ENCODE results near the gene DPH6. TPM values are rescaled to one million over a fixed set of nuclear protein-coding genes. Genes with fewer than 3 reads are reported as not detected.
"Not testable (repeated sequence)": the region's sequence is repeated elsewhere in the genome, so short reads cannot be mapped to it uniquely, and the experiment has no call there.

DPH6 gene
- total and polyA plus RNA-seq, 4 donors: 3.4 to 14.3 (median 10.4) TPM

GRCh38 chr15:35595656-35596055, 49.7 kb upstream of the DPH6 start:
- Histone ChIP-seq H3K4me3 (ENCODE audit: low read depth in 1 of 3, low read length in 3 of 3) (no peak overlapping the region), H3K9me3 (ENCODE audit: control insufficient read depth in 4 of 4, low read length in 3 of 4) (no peaks in the 10 kb centered on the region), H3K36me3 (ENCODE audit: control insufficient read depth in 4 of 4, insufficient read depth in 3 of 4, low read depth in 1 of 4, low read length in 3 of 4) (no peaks in the 10 kb centered on the region), H3K27ac (ENCODE audit: low read depth in 1 of 2, low read length in 2 of 2) (no peak overlapping the region), H3K4me1 (ENCODE audit: control insufficient read depth in 4 of 4, insufficient read depth in 4 of 4, low read length in 3 of 4) (no peaks in the 10 kb centered on the region), H3K27me3 (ENCODE audit: control insufficient read depth in 4 of 4, insufficient read depth in 4 of 4, low read length in 3 of 4) (no peaks in the 10 kb centered on the region), H3K9ac (ENCODE audit: low read depth in 1 of 2, low read length in 2 of 2) (no peak overlapping the region)
- no peak for TF ChIP-seq HNF4A (conservative IDR thresholded peaks at IDR 0.05)
- TF ChIP-seq YY1 (IDR thresholded peaks at IDR 0.05): no peak
- 85% methylated on average over 1 of the region's 1 CpG for WGBS
- no peak for DNase-seq (ENCODE audit: low spot score)

- not testable (repeated sequence) for DNase-seq (ENCODE audit: low spot score); H3K27me3 ChIP-seq (ENCODE audit: control insufficient read depth in 4 of 4, insufficient read depth in 4 of 4, low read length in 3 of 4); H3K4me3 ChIP-seq (ENCODE audit: low read depth in 1 of 3, low read length in 3 of 3); H3K4me1 ChIP-seq (ENCODE audit: control insufficient read depth in 4 of 4, insufficient read depth in 4 of 4, low read length in 3 of 4); H3K27ac ChIP-seq (ENCODE audit: low read depth in 1 of 2, low read length in 2 of 2); H3K9me3 ChIP-seq (ENCODE audit: control insufficient read depth in 4 of 4, low read length in 3 of 4); H3K9ac ChIP-seq (ENCODE audit: low read depth in 1 of 2, low read length in 2 of 2); H3K36me3 ChIP-seq (ENCODE audit: control insufficient read depth in 4 of 4, insufficient read depth in 3 of 4, low read depth in 1 of 4, low read length in 3 of 4)
- 86% methylated on average over 2 of the region's 2 CpGs for WGBS
Observed at GRCh38 chr15:35591987-35592386, 46.0 kb upstream of the DPH6 start.

- no peaks in the 10 kb centered on the region for H3K36me3 ChIP-seq (ENCODE audit: control insufficient read depth in 4 of 4, insufficient read depth in 3 of 4, low read depth in 1 of 4, low read length in 3 of 4)
- H3K27ac ChIP-seq (ENCODE audit: low read depth in 1 of 2, low read length in 2 of 2): no peak overlapping the region
- H3K27me3 ChIP-seq (ENCODE audit: control insufficient read depth in 4 of 4, insufficient read depth in 4 of 4, low read length in 3 of 4): no peaks in the 10 kb centered on the region
- no peak overlapping the region for H3K4me3 ChIP-seq (ENCODE audit: low read depth in 1 of 3, low read length in 3 of 3)
- H3K4me1 ChIP-seq (ENCODE audit: control insufficient read depth in 4 of 4, insufficient read depth in 4 of 4, low read length in 3 of 4): peaks cover 0 to 2% (median 0%) of the 10 kb centered on the region in 4 donors
- 81% methylated on average over 1 of the region's 1 CpG for WGBS
- TF ChIP-seq ZBTB33 (IDR thresholded peaks at IDR 0.05): no peak
- no peak for TF ChIP-seq RXRA (IDR thresholded peaks at IDR 0.05)
- TF ChIP-seq REST (IDR thresholded peaks at IDR 0.05): no peak
- TF ChIP-seq EGR1 (IDR thresholded peaks at IDR 0.05; ENCODE audit: low read depth in 2 of 2): no peak
- no peak for TF ChIP-seq FOXA1 (IDR thresholded peaks at IDR 0.05)
- TF ChIP-seq MAX (IDR thresholded peaks at IDR 0.05): no peak
- TF ChIP-seq YY1 (IDR thresholded peaks at IDR 0.05): no peak
- TF ChIP-seq CTCF (IDR thresholded peaks at IDR 0.05; ENCODE audit: low read depth, low read length, missing input control): no peak
- no peak for TF ChIP-seq HNF4G (IDR thresholded peaks at IDR 0.05)
- no peak for TF ChIP-seq ATF3 (IDR thresholded peaks at IDR 0.05)
- no peak for TF ChIP-seq NR2F2 (IDR thresholded peaks at IDR 0.05)
- H3K9me3 ChIP-seq (ENCODE audit: control insufficient read depth in 4 of 4, low read length in 3 of 4): no peaks in the 10 kb centered on the region
- no peak overlapping the region for H3K9ac ChIP-seq (ENCODE audit: low read depth in 1 of 2, low read length in 2 of 2)
- DNase-seq (ENCODE audit: low spot score): no peak
Observed at GRCh38 chr15:35583863-35584528, 38.0 kb upstream of the DPH6 start.
